BE2C (cell line): ENCODE data around the gene TSC22D2.

Source experiments
- DNase-seq: peaks from one replicate; pipeline ENCODE4 v3.0.0-alpha.2; 2020
- H3K27me3 ChIP-seq: fragments of 250-450 bp; sonication (Bioruptor Pico); 2 replicates; pipeline ENCODE4 v1.5.1; 2020; ENCODE audit warnings: mild to moderate bottlenecking
- H3K36me3 ChIP-seq: fragments of 250-450 bp; sonication (Bioruptor Pico); 2 replicates; pipeline ENCODE4 v1.5.1; 2020; ENCODE audit warnings: mild to moderate bottlenecking
- H3K4me1 ChIP-seq: fragments of 250-450 bp; sonication (Bioruptor Pico); 2 replicates; pipeline ENCODE4 v1.5.1; 2020
- H3K4me3 ChIP-seq: 2 replicates; pipeline ENCODE4 v1.5.1; 2011; ENCODE audit warnings: low read depth, low read length
- H3K9me3 ChIP-seq: fragments of 250-450 bp; sonication (Bioruptor Pico); 2 replicates; pipeline ENCODE4 v1.5.1; 2020
- TF ChIP-seq, protein P1 (sequence below): IDR thresholded peaks from 2 replicates; pipeline ENCODE4 v1.5.1; 2012; ENCODE audit warnings: mild to moderate bottlenecking, low read depth, low read length

TSC22D2 gene

DNA sequence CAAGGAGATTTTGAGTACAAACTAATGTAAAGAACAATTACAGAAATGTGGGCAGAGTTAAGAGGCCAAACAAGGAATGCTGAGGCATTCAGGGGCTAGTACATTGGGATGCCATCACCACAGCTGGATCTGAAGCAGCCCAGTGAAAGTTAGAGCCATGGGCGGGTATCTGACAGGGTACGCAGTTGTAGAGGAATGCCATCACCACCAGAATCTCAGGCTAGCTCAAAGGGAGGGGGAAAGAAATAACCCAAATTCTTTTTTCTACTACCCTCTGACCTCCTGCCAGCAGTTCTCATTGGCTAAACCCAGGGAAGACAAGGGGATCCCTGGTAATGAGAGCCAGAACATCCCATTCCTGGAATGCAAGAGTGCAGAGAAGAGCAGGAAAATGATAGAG lies 9.0 kb upstream of the TSC22D2 start:
- DNase-seq, result no peak
- Histone ChIP-seq H3K36me3 (no peaks in the 10 kb centered on the region), H3K27me3 (no peaks in the 10 kb centered on the region), H3K4me1 (no peaks in the 10 kb centered on the region), H3K4me3 (no peak overlapping the region), H3K9me3 (no peaks in the 10 kb centered on the region)
- TF ChIP-seq, protein P1, sequence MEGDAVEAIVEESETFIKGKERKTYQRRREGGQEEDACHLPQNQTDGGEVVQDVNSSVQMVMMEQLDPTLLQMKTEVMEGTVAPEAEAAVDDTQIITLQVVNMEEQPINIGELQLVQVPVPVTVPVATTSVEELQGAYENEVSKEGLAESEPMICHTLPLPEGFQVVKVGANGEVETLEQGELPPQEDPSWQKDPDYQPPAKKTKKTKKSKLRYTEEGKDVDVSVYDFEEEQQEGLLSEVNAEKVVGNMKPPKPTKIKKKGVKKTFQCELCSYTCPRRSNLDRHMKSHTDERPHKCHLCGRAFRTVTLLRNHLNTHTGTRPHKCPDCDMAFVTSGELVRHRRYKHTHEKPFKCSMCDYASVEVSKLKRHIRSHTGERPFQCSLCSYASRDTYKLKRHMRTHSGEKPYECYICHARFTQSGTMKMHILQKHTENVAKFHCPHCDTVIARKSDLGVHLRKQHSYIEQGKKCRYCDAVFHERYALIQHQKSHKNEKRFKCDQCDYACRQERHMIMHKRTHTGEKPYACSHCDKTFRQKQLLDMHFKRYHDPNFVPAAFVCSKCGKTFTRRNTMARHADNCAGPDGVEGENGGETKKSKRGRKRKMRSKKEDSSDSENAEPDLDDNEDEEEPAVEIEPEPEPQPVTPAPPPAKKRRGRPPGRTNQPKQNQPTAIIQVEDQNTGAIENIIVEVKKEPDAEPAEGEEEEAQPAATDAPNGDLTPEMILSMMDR, result no peak

DNA sequence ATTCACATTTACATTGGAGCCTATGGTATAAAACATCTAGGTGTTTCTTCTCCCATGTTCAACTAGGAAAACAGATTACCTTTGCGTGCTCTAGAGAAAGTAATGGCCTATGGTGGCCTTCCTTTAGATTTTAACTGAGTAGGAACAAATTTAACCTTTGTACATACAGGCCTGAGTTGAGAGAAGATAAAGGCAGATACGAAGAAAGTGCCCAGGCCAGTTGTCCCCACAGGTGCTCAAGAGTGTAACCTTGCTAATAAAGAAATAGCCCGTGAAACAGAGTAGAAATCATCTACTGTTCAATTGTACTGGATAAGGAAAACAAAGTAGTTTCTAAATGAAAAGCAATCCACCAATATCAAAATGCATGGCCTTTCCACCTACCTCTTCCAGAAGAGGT lies 6.8 kb upstream of the TSC22D2 start:
- H3K4me3 ChIP-seq, result no peak overlapping the region
- no peaks in the 10 kb centered on the region for H3K4me1 ChIP-seq
- no peaks in the 10 kb centered on the region for H3K27me3 ChIP-seq
- no peak for DNase-seq
- no peaks in the 10 kb centered on the region for H3K9me3 ChIP-seq
- TF ChIP-seq, protein P1, result no peak
- H3K36me3 ChIP-seq, result no peaks in the 10 kb centered on the region

DNA sequence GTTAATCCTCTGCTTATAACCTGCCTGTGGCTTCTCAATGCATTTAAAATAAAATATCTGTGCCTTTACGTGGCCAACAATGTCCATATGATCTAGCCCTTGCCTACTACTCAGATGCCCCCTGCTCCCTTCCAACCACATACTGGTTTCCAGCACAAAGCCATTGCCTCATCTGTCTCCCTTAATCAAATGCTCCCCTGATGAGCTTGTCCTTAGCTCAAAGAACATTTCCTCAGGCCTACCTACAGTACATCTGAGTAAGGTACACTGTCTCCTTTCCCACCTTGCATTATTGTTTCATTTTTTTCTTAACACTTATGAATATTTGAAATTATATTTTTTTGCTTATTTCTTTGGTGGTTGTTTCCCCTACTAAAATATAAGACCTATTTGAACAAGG lies 5.9 kb upstream of the TSC22D2 start:
- no peak for DNase-seq
- TF ChIP-seq, protein P1, result no peak

DNA sequence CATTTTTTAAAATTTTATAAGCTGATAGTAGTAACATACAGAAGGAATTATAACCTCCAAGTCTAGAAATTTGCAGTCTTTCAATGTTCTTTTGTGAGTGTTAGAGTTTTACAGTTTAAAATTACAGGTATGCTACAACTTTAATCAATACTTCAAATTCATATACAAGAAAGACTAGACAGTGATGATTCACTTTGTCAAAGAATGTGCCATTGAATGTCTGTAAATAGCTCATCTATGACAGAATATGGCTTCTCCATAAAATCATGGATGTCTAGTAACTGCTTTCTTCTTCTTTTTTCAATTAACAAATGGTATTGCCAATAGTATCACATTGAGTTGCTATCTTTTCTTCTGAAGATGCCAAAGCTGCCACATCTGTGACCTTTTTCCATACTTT lies 4.1 kb upstream of the TSC22D2 start:
- TF ChIP-seq, protein P1, result no peak
- H3K27me3 ChIP-seq, result no peaks in the 10 kb centered on the region
- no peak for DNase-seq
- H3K9me3 ChIP-seq, result no peaks in the 10 kb centered on the region
- no peak overlapping the region for H3K4me3 ChIP-seq
- H3K4me1 ChIP-seq, result no peaks in the 10 kb centered on the region
- H3K36me3 ChIP-seq, result no peaks in the 10 kb centered on the region

More for the DNA sequence above, 5.9 kb upstream of the TSC22D2 start:
- Histone ChIP-seq H3K4me3 (no peak overlapping the region), H3K27me3 (no peaks in the 10 kb centered on the region), H3K36me3 (no peaks in the 10 kb centered on the region), H3K4me1 (no peaks in the 10 kb centered on the region), H3K9me3 (no peaks in the 10 kb centered on the region)

DNA sequence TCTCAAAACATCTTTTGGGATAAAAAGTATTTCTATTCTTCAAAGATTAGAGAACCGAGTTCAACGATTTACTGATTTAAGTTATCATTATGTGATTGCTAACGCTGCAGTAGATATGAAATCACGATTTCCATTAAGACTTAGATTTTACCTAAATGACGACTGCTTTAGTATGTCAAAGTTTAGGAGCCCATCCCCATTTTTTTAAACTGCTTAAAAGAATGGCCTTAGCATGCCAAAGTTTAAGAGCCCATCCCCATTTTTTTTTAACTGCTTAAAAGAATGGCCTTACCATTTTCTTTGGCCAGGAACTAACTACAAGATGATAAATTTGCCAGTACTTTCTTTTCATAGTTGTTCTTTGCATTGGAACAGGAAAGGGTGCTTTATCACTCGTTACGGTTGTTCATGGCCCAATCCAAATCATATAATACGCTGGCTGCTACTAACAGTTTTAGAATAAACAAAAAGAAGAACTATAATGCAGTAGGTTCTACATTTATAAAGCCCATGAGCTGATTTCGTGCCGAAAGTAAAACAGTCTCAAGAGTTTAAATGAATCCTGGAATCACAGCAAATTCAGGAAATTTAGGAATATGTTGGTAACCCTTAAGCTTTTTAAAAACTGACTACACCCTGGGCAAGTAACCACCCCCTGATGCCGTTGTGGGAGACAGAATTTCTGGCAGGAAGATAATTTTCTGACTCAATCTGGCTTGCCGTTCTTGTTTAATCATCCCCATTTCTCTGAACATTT lies 869 bp upstream of the TSC22D2 start:
- peak overlapping the region; percentile 96 for H3K4me3 ChIP-seq
- H3K9me3 ChIP-seq, result no peaks in the 10 kb centered on the region
- peaks cover 5% of the 10 kb centered on the region; the same call in 1 of the 2 replicates for H3K36me3 ChIP-seq
- DNase-seq, result no peak
- TF ChIP-seq, protein P1, result no peak
- H3K27me3 ChIP-seq, result no peaks in the 10 kb centered on the region
- no peaks in the 10 kb centered on the region for H3K4me1 ChIP-seq

DNA sequence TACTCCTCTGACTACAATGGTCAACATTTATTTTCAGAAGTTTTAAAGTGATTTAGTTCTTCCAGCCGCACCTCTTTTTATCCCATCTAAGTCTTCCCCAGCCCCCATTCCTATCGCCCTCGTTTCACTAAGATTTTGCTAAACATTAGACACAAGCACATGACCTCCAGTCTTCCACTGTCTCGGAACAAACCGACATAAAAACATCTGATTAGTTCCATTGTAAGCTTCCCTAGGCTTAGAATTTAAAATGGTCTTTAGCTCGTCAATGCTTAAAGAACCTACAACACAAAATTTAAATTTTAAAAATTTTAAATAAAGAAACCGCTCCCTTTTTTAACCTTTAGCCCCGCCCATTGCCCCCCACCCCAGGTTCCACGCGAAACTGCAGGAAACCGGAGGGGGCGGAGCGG lies 284 bp upstream of the TSC22D2 start:
- no peaks in the 10 kb centered on the region for H3K9me3 ChIP-seq
- peak overlapping the region; percentile 96 for H3K4me3 ChIP-seq

More for the DNA sequence above, 284 bp upstream of the TSC22D2 start:
- no peaks in the 10 kb centered on the region for H3K4me1 ChIP-seq
- DNase-seq, result peak; percentile 14
- H3K27me3 ChIP-seq, result no peaks in the 10 kb centered on the region
- TF ChIP-seq, protein P1, result no peak
- peaks cover 5% of the 10 kb centered on the region; the same call in 1 of the 2 replicates for H3K36me3 ChIP-seq
